ENCODE results near the gene PIK3CD.
"Not testable (repeated sequence)": the region's sequence is repeated elsewhere in the genome, so short reads cannot be mapped to it uniquely, and the experiment has no call there.

The PIK3CD gene

GRCh38 chr1:9654834-9655723, 3.5 kb downstream of the PIK3CD start:
- no peak for DNase-seq (ENCODE audit: low spot score)

GRCh38 chr1:9655836-9656235, 4.3 kb downstream of the PIK3CD start:
- DNase-seq (ENCODE audit: low spot score) = no peak

DNA sequence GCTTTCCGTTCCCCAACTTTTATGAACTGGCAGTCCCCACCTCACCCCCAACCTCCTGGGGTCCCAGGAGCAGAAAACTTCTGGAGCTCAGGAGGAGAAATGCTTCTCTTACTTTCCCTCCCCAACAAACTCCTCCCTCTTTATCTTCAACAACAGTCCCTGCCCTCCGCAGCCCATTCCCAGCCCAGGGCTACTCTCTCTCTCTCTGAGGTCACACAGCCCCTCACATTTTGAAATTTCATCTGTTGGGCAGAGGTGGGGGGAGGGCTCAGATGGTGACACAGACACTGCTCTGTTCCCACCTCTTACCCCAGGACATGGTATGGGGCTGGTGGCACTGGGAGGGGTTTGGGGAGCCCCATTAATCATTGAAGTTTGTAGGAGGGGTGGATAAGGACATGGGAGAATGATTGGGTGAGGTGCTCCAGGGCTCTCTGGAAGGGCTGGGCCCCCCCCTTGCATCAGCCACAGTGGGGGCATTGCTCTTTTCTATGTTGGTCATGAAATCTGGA, 6.0 kb downstream of the PIK3CD start:
- no peak for DNase-seq (ENCODE audit: low spot score)

GRCh38 chr1:9658199-9658598, 6.7 kb downstream of the PIK3CD start:
- no peak for DNase-seq (ENCODE audit: low spot score)

- no peak for DNase-seq (ENCODE audit: low spot score)
Measured at GRCh38 chr1:9659328-9659727, 7.8 kb downstream of the PIK3CD start.

DNA sequence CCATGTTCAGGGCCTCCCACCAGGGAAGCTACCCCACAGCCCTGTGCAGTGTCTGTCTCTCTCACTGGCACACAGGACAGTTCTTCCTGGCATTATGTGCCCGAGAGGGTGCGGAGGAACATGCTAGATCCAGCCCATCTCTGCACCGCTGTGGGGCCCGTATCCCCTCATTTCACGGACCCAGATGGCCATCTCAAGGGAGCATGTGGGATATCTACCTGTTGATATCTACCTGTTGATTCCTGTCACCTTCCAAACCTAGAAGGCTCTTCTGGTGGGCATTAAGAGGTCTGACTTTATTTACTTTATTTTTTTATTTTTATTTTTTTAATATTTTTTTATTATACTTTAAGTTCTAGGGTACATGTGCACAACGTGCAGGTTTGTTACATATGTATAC, 11.7 kb downstream of the PIK3CD start:
- no peak for DNase-seq (ENCODE audit: low spot score)

- no peak for DNase-seq (ENCODE audit: low spot score)
Measured at GRCh38 chr1:9665193-9665592, 13.7 kb downstream of the PIK3CD start.

DNA sequence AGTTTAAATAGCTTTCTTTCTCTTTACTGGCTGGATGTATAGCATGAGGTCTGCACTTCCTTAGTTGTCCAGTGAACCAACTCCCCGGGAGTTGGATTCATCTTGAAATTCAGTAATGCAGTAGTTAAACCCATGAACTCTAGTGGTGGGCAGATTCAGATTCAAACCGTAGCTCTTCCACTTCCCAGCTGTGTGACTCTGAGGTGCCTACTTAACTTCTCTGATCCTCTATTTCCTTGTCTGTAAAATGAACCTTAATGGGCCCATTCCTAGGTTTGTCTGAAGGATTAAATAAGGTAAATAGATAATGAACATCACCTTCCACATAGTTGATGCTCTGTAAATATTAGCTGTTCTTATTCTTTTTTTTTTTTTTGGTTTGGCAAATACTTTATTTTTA, 16.5 kb downstream of the PIK3CD start:
- DNase-seq (ENCODE audit: low spot score) = no peak

- no peak for DNase-seq (ENCODE audit: low spot score)
Measured at GRCh38 chr1:9670085-9670484, 18.6 kb downstream of the PIK3CD start.

DNA sequence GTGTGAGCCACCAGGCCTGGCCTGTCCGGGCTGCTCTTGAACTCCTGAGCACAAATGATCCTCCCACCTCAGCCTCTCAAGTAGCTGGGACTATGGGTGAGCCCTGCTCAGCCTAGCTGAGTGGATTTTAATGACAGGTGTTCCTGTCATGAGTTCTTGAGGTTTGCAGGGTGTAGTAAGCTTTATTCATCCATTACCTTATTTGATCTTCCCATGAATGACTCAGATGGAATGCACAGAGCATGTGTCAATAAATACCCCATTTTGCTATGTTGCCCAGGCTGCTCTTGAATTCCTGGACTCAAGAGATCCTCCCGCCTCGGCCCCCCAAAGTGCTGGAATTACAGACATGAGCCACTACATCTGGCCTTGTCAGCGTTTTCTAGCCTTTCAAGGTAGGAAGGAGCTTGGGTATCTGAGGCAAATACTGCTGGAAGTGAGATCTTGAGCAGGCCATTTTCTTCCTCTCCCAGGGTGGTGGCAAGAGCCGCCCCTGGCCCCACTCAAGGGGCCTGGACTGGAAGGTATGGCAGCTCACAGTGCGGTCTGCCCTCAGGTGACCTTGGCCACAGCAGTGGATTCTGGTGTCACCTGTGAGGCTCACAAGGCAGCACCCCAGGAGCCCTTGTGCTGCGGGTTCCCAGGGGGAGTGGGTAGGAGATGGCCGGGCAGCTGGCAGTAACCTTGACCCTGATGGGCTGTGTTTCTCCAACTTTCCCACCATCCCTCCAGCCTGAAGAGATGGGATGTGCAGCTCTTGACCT, 20.0 kb downstream of the PIK3CD start:
- DNase-seq (ENCODE audit: low spot score) = no peak

DNA sequence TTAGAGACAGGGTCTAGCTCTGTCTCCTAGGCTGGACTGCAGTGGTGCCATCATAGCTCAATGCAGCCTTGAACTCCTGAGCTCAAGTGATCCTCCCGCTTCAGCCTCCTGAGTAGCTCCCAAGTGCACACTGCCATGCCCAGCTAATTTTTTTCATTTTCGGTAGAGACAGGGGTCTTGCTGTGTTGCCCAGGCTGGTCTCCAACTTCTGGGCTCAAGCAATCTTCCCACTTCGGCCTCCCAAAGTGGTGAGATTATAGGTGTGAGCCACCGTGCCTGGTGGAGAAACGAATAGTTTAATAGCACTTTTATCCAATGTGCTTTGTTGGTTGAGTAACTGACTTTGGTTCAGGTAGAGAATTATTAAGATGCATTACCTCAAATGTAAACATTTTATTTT, 20.9 kb downstream of the PIK3CD start:
- no peak for DNase-seq (ENCODE audit: low spot score)

DNA sequence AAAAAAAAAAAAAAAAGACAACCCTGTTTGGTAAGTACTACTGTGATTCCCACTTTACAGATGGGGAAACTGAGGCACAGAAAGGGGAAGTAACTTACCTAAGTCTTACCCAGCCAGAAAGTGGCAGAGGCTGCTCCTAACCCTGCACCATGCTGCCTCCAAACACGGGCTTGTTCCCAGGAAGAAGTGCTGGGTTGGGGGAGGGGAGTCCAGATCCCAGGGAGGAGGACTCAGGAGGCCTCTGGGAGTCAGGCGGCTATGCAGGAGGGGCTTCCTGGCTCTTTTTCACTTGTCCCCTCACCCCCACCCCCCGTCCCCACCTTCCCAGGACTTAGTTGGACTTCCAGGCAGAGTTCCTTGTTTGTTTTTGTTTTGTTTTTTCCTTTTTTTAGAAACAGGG, 23.9 kb downstream of the PIK3CD start:
- no peak for DNase-seq (ENCODE audit: low spot score)

GRCh38 chr1:9676128-9676527, 24.6 kb downstream of the PIK3CD start:
- DNase-seq (ENCODE audit: low spot score) = not testable (repeated sequence)

GRCh38 chr1:9676815-9677393, 25.4 kb downstream of the PIK3CD start:
- no peak for DNase-seq (ENCODE audit: low spot score)

- DNase-seq (ENCODE audit: low spot score) = no peak
Measured at GRCh38 chr1:9680091-9680490, 28.6 kb downstream of the PIK3CD start.

DNA sequence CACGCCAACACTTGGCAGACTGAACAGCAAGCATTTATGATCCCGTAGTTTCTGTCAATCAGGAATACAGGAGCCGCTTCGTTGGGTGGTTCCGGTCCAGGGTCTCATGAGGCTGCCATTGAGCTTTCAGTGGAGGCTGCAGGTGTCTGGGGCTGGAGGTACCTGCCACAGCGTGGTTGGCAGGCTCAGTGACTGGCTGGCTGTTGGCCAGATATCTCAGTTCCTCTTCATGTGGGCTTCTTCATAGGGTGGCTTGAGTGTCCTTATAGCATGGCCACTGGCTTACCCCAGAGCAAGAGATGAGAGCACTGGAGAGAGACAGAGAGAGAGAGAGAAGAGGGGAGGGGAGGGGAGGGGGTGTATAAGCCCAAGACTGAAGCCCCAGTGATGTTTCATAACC, 29.3 kb downstream of the PIK3CD start:
- DNase-seq (ENCODE audit: low spot score) = no peak

DNA sequence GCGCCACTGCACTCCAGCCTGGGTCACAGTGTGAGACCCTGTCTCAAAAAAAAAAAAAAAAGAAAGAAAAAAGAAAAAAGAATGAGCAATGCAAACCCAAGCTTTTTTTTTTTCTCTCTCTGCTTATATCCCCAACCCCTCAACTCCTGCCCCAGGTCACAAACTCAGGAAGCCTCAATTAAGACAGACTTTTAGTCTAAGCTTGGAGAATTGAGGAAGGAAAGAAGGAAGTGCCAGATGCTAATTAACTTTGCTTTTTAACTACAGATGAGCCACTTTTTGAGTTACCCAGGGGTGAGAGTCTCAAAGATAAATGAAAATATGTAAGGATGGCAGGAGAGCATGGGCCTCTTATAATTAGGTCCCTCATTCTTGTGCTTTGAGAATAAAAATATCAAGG, 33.3 kb downstream of the PIK3CD start:
- no peak for DNase-seq (ENCODE audit: low spot score)

DNA sequence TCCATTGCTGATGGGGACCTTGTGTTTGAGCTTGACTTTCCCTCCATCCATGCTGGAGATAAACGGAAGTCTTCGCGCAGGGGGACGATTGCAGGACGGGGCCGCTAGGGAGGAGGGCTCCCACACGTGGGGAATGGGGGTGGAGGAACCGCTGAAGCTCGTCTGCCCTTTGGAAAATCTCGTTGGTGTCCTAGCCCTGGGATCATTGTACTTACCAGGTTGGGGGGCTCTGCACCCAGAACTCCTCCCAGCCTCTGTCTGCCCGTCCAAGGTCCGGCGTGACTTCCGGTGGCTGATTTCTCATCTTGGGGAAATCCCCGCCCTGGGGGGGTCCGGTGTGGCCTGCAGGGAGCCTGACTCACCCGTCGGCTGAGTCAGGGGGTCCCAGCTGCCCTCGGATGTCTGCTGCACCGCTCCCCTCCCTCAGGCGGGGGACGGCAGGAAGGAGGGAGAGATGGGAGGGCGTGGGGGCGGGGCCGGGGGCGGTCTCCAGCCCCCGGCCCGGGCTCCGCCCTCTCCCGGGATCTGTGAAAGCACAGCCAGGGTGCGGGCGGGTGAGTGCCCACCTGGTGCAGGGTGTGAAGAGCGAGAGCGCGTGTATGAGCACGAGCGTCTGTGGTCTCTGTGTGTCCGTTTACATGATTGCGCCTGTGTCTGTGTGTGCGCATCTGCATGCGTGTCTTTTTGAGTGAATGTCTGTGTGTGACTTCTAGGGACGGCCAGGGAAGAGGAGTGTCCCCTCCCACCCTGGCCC, 35.8 kb downstream of the PIK3CD start:
- DNase-seq (ENCODE audit: low spot score) = peak; percentile 41

DNA sequence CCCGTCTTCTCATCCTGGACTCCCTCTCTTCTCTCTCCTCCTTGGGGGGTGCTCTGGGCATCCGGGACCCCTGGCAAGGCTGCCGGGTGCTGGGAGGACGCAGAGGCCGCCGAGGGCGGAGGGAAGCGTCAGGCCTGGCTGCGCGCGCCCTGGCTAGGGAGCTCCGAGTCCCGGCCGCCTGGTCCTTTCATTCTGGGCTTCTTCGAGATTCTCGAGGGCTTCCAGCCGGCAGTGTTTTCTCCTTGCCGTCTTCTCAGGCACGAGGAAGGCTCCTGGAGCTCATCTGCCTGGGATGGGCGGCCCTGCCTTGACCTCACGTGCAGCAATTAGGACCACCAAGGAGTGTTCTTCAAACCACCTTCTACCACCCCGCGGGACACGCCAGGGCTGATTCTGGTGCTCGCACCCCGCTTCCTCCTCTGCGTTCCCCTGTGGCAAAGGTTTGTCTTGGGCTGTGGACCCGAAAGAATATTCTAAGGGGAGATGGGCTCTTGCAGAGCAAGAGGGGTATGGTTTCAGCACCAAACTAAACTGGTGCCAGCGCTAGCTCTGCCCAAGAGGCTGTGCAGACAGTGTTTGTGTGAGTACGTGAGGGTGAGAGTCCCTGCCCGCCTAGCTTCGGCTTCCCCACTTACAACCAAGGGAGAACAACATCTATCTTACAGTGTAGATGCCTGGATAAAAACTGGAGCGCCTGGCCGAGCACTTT, 36.5 kb downstream of the PIK3CD start:
- DNase-seq (ENCODE audit: low spot score) = peak; percentile 34

GRCh38 chr1:9688599-9688998, 37.1 kb downstream of the PIK3CD start:
- DNase-seq (ENCODE audit: low spot score) = no peak

GRCh38 chr1:9689011-9689706, 37.6 kb downstream of the PIK3CD start:
- DNase-seq (ENCODE audit: low spot score) = peak; percentile 68

All from cerebellar cortex (tissue), 1 donor.